RWPE2 (cell line): Measurements from ENCODE around the gene MPPED2.

Experiments used
- ATAC-seq: fragments of 200-7000 bp; cut with Tn5 transposase; 3 replicates; pipeline ENCODE4 v1.9.1; 2021; ENCODE audit warnings: low read depth
- DNase-seq: peaks from one replicate; pipeline ENCODE4 v3.0.0-alpha.2; 2020; ENCODE audit warnings: low spot score
- H3K27ac ChIP-seq: fragments of 450-650 bp; 2 replicates; pipeline ENCODE4 v1.5.1; 2017; ENCODE audit warnings: mild to moderate bottlenecking; ENCODE audit not compliant: poor library complexity, severe bottlenecking
- H3K27me3 ChIP-seq: fragments of 250-450 bp; sonication (Bioruptor Pico); 2 replicates; pipeline ENCODE4 v1.5.1; 2021; ENCODE audit warnings: mild to moderate bottlenecking, moderate library complexity; ENCODE audit not compliant: insufficient read depth, poor library complexity, severe bottlenecking
- H3K36me3 ChIP-seq: fragments of 250-450 bp; sonication (Bioruptor Pico); 2 replicates; pipeline ENCODE4 v1.5.1; 2020; ENCODE audit warnings: low read depth, mild to moderate bottlenecking, moderate library complexity
- H3K4me1 ChIP-seq: fragments of 250-450 bp; sonication (Bioruptor Pico); 2 replicates; pipeline ENCODE4 v1.5.1; 2021; ENCODE audit warnings: mild to moderate bottlenecking, moderate library complexity; ENCODE audit not compliant: insufficient read depth, poor library complexity, severe bottlenecking
- H3K4me3 ChIP-seq: fragments of 250-450 bp; sonication (Bioruptor Pico); 2 replicates; pipeline ENCODE4 v1.5.1; 2021; ENCODE audit warnings: mild to moderate bottlenecking, moderate library complexity; ENCODE audit not compliant: severe bottlenecking
- H3K9me3 ChIP-seq: fragments of 250-450 bp; sonication (Bioruptor Pico); 2 replicates; pipeline ENCODE4 v1.5.1; 2021; ENCODE audit warnings: mild to moderate bottlenecking, moderate library complexity; ENCODE audit not compliant: severe bottlenecking
- CTCF ChIP-seq: fragments of 450-650 bp; IDR thresholded peaks from one replicate; pipeline ENCODE4 v1.5.1; 2017; ENCODE audit warnings: mild to moderate bottlenecking, moderate library complexity; ENCODE audit not compliant: poor library complexity, severe bottlenecking

The MPPED2 gene

GRCh38 chr11:30360741-30361140 is 225.4 kb downstream of the MPPED2 start:
- no peaks in the 10 kb centered on the region for H3K9me3 ChIP-seq
- DNase-seq (no peak), ATAC-seq (peak; percentile 94)
- no peak for TF ChIP-seq CTCF
- no peaks in the 10 kb centered on the region for H3K27me3 ChIP-seq
- H3K4me1 ChIP-seq = peaks cover 11% of the 10 kb centered on the region
- H3K36me3 ChIP-seq = no peaks in the 10 kb centered on the region
- peak overlapping the region; percentile 29 for H3K27ac ChIP-seq
- no peak overlapping the region for H3K4me3 ChIP-seq
